Measurements from ENCODE around the gene ELFN1.

Gene ELFN1

DNA sequence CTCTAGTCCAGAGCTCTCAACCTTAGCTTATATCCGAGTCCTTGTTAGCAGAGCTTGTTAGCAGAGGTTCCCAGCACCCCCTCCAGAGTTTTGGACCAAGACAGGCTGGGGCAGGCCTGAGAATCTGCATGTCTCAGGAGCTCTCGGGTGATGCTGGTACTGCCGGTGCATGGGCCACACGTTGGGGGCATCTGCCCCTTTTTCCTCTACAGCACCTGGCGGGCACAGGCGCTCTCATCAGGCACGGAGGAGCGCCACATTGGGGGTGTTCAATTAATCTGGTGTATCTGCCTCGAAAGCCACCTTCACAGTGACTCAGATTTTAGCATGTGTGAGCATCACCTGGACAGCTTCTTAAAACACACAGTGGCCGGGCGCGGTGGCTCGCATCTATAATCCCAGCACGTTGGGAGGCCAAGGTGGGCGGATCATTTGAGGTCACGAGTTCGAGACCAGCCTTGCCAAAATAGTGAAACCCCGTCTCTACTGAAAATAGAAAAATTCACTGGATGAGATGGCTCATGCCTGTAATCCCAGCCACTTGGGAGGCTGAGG is 117.7 kb downstream of the ELFN1 start:
- no peak for DNase-seq (ENCODE audit: low read depth, low spot score)

DNA sequence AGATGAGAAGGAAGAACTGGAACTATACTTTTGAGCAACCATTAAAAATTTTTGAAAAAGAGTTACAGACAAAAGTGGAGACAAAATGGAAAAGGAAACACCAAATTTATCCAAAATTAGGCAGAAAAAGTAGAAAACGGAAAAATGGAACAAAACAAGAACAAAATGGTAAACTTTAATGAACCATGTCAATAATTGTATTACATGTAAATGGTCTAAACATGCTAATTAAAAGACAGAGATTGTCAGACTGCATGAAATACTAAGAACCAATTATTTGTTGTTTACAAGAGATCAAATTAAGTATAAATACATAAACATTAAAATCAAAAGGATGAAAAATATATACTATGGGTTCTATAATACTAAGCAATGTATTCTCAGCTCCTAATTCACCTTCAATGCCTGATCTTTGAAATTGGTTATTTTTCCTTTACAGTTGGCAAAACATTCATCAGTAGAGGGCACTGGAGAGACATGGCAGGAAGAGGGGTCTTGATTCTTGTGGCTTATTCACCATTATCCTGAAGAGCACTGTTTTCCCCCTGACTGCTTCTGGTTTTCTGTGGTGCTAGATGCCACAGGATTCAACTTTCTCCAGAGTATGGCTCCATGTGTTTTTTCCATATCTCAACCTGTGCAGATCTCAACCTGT is 124.9 kb downstream of the ELFN1 start:
- no peak for DNase-seq (ENCODE audit: low read depth, low spot score)
